DND-41 (cell line): ENCODE data around the gene SESTD1.

Experiments used
- ATAC-seq: fragments of 200-7000 bp; cut with Tn5 transposase; 3 replicates; pipeline ENCODE4 v1.9.1; 2021; ENCODE audit warnings: low read depth; ENCODE audit not compliant: insufficient read depth
- DNase-seq: peaks from one replicate; pipeline ENCODE4 v3.0.0-alpha.2; 2020
- H2AFZ ChIP-seq: 2 replicates; pipeline ENCODE4 v1.6.0; 2012; ENCODE audit warnings: low read depth, low read length
- H3K27ac ChIP-seq: 2 replicates; pipeline ENCODE4 v1.5.1; 2012; ENCODE audit warnings: low read length, inconsistent platforms
- H3K27me3 ChIP-seq: fragments of 200-600 bp; sonication (generic); 2 replicates; pipeline ENCODE4 v1.6.0; 2012; ENCODE audit warnings: low read length, mild to moderate bottlenecking, inconsistent platforms; ENCODE audit not compliant: insufficient read depth, poor library complexity
- H3K36me3 ChIP-seq: 2 replicates; pipeline ENCODE4 v1.5.1; 2012; ENCODE audit warnings: low read length, inconsistent platforms; ENCODE audit not compliant: insufficient read depth
- H3K4me1 ChIP-seq: 2 replicates; pipeline ENCODE4 v1.5.1; 2012; ENCODE audit warnings: mild to moderate bottlenecking, low read length; ENCODE audit not compliant: insufficient read depth
- H3K4me2 ChIP-seq: 2 replicates; pipeline ENCODE4 v1.6.0; 2012; ENCODE audit warnings: mild to moderate bottlenecking, moderate library complexity, low read length, inconsistent platforms; ENCODE audit not compliant: insufficient read depth
- H3K4me3 ChIP-seq, 2 experiments: fragments of 200-600 bp in 1 of 2; shearing (Covaris generic) in 1 of 2; 2 replicates each; pipeline ENCODE4 v1.5.1; 2012 to 2016; ENCODE audit warnings: inconsistent platforms in 2 of 2, low read length in 2 of 2, mild to moderate bottlenecking in 2 of 2, low read depth in 1 of 2, moderate library complexity in 1 of 2
- H3K79me2 ChIP-seq: 2 replicates; pipeline ENCODE4 v1.6.0; 2012; ENCODE audit warnings: low read length, inconsistent platforms; ENCODE audit not compliant: insufficient read depth
- H3K9ac ChIP-seq: 2 replicates; pipeline ENCODE4 v1.6.0; 2012; ENCODE audit warnings: low read depth, mild to moderate bottlenecking, inconsistent platforms, low read length, moderate library complexity
- H3K9me3 ChIP-seq: 2 replicates; pipeline ENCODE4 v1.5.1; 2012; ENCODE audit warnings: low read length, moderate library complexity, mild to moderate bottlenecking, inconsistent platforms; ENCODE audit not compliant: insufficient read depth, severe bottlenecking
- H4K20me1 ChIP-seq: 2 replicates; pipeline ENCODE4 v1.6.0; 2012; ENCODE audit warnings: low read length; ENCODE audit not compliant: insufficient read depth
- EZH2 ChIP-seq: IDR thresholded peaks from 3 replicates; pipeline ENCODE4 v1.6.1; 2012; ENCODE audit warnings: borderline replicate concordance, low read depth, mild to moderate bottlenecking, moderate library complexity, low read length, inconsistent platforms; ENCODE audit not compliant: severe bottlenecking
- TF ChIP-seq, protein P1 (sequence below): IDR thresholded peaks from 2 replicates; pipeline ENCODE4 v1.5.1; 2012; ENCODE audit warnings: borderline replicate concordance, low read length, moderate library complexity, mild to moderate bottlenecking; ENCODE audit not compliant: poor library complexity, severe bottlenecking; ENCODE audit errors: extremely low read depth

Gene SESTD1

DNA sequence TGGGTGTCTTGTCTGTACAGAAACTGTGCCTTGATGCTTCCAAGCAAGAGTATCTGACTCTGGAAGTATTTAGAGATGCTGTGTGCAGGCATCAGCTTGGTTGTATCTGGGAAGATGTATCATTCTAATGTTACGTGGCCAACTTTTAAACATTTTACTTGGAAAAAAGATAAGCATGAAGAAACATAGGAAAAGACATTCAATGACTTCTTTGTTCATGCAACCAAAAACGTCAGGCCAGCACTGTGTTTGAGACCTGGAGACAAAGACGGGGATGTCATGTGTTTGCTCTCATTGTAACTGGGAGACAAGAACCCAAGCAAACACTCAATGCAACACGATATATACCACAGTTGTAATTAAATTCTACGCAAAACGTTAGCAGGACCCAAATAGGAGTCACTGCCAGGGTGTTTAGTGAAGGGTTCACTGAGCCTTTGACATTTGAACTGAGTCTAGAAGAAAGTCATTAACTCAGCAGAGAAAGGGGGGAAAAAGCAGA is 8.9 kb upstream of the SESTD1 start:
- no peaks in the 10 kb centered on the region for H3K9me3 ChIP-seq
- no peak overlapping the region for H3K27ac ChIP-seq
- no peaks in the 10 kb centered on the region for H3K79me2 ChIP-seq
- H3K4me2 ChIP-seq = no peak overlapping the region
- TF ChIP-seq, protein P1, sequence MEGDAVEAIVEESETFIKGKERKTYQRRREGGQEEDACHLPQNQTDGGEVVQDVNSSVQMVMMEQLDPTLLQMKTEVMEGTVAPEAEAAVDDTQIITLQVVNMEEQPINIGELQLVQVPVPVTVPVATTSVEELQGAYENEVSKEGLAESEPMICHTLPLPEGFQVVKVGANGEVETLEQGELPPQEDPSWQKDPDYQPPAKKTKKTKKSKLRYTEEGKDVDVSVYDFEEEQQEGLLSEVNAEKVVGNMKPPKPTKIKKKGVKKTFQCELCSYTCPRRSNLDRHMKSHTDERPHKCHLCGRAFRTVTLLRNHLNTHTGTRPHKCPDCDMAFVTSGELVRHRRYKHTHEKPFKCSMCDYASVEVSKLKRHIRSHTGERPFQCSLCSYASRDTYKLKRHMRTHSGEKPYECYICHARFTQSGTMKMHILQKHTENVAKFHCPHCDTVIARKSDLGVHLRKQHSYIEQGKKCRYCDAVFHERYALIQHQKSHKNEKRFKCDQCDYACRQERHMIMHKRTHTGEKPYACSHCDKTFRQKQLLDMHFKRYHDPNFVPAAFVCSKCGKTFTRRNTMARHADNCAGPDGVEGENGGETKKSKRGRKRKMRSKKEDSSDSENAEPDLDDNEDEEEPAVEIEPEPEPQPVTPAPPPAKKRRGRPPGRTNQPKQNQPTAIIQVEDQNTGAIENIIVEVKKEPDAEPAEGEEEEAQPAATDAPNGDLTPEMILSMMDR = no peak
- TF ChIP-seq EZH2 = no peak
- H3K4me3 ChIP-seq = no peak overlapping the region
- peaks cover 8% of the 10 kb centered on the region for H3K4me1 ChIP-seq
- H3K36me3 ChIP-seq = no peaks in the 10 kb centered on the region
- no peak overlapping the region for H2AFZ ChIP-seq
- no peak for DNase-seq
- H4K20me1 ChIP-seq = no peaks in the 10 kb centered on the region
- no peak overlapping the region for H3K9ac ChIP-seq
- no peaks in the 10 kb centered on the region for H3K27me3 ChIP-seq
- ATAC-seq = no peak

DNA sequence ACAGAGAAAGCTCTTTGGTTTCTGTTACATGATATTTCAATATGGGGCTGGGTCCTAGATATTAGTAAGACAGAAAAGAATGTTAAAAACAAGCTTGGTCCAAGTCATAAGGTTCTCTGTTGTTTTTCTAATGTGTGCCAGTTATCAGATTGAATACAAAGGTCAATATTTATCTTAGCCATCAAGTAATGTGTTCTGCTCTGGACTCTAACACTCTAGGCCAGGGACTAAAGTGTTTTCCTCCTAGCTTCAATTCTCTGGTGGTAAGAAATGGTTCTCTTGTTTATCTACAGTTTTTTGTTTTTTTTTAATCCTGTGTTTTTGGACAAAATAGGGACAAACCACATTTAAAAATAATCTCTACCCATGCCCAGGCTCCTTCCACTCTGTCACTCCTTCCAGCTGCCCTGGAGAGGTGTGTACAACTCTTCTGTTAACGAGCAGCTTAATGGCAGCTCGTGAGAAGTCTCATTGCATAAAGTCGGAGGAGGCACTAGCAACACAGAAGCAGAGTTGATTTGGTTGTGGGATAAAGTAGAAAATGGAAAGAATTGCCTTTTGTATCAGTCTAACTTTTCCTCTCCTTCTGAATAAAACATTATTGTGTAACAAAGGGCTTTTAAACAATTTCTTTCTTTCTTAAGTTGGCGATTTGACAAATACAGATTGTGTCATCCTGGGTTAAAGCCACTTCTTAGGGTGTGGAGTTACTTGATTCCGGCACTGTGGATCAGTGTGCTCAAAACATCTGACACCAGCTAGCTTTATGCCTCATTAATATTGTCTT is 8.0 kb upstream of the SESTD1 start:
- H3K27ac ChIP-seq = no peak overlapping the region
- H3K36me3 ChIP-seq = no peaks in the 10 kb centered on the region
- H3K4me1 ChIP-seq = peaks cover 8% of the 10 kb centered on the region
- H3K9ac ChIP-seq = no peak overlapping the region
- H3K9me3 ChIP-seq = no peaks in the 10 kb centered on the region
- no peaks in the 10 kb centered on the region for H3K27me3 ChIP-seq
- H3K79me2 ChIP-seq = no peaks in the 10 kb centered on the region
- H3K4me2 ChIP-seq = no peak overlapping the region
- no peak overlapping the region for H3K4me3 ChIP-seq
- DNase-seq = no peak
- H4K20me1 ChIP-seq = no peaks in the 10 kb centered on the region
- no peak overlapping the region for H2AFZ ChIP-seq
- TF ChIP-seq, protein P1 = no peak
- TF ChIP-seq EZH2 = no peak
- no peak for ATAC-seq

DNA sequence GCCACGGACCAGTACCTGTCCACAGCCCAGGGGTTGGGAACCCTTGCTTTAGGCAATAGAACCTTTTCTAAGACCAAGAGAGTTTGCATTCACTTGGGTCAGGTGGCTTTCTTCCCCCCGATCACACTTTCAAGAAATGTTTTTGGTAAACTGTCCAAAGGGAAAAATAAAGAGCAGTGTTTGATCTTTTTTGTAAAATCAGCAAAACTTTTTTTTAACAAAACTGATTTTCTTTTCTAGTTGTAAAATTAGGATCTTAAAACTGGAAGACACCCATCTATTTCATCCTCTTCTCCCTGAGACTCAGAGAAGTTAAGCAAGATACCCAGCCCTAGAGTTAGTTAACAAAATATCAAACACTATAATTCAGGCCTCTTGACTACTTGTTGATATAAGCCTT is 6.1 kb upstream of the SESTD1 start:
- ATAC-seq (no peak), DNase-seq (no peak)
- Histone ChIP-seq H3K27ac (no peak overlapping the region), H3K4me2 (no peak overlapping the region), H4K20me1 (no peaks in the 10 kb centered on the region), H3K4me1 (peaks cover 8% of the 10 kb centered on the region), H3K79me2 (no peaks in the 10 kb centered on the region), H3K4me3 (no peak overlapping the region), H3K9me3 (no peaks in the 10 kb centered on the region), H3K27me3 (peaks cover 4% of the 10 kb centered on the region), H3K9ac (no peak overlapping the region), H3K36me3 (no peaks in the 10 kb centered on the region), H2AFZ (no peak overlapping the region)
- TF ChIP-seq, protein P1 = no peak
- TF ChIP-seq EZH2 = no peak
